Limb (tissue), 2 donors: ENCODE measurements around the gene DNAH6.
"Not testable (repeated sequence)": the region's sequence is repeated elsewhere in the genome, so short reads cannot be mapped to it uniquely, and the experiment has no call there.

Source experiments
- DNase-seq, 2 donors: peaks; one replicate each; pipeline ENCODE4 v3.0.0-alpha.2; 2016; ENCODE audit errors: extremely low spot score in 2 of 2

DNAH6 gene

DNA sequence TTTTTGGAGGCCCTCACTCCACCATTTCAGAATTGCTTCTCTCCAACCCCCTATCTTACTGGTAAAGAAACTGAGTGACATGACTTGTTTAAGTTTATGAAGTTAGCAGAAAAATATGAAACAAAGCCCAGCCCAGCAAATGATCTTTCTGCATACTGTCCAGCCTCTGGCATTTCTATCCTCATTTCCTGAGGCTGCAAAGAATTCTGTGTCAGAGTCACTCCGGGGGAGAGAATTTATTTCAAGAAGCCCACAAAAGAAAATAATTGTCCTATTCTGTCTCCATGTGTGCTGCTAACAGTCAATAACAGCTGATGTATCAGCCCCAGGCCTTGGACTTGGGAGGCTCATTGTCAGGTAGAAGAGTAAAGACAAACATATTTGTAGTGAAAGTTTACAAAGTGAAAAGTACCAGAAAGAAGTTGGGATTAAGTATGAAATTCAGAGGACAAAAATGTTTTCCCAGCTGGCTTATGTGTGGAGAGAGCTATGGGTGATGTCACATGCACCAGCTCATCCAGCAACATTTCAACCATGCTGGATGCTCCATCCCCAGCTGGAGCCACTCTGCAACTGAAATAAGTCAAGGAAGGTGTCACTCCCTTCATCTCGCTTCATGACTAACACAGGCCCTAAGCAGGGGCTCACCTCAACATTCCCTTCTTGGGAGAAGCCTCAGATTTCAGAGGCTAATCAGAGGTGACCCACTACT lies 322.3 kb downstream of the DNAH6 start:
- no peak for DNase-seq

DNA sequence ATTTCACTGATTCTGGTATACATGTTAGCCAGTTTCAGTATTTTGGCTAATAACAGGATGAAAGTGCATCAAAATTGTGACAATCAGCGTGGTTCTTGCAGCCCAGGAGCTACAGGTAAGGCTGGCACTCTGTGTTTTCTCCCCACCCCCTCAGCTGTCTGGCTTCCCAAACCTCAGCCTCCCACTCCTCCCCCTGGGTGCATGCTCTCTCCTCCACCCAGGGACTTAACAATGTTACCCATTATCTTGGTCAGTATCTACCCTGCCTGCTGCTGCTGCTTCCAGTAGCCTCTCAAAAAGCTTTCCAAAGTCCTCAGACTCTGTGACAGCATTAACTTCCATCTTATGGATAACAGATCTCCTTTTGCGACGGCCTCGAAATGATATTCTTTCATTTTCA lies 323.6 kb downstream of the DNAH6 start:
- no peak for DNase-seq

DNA sequence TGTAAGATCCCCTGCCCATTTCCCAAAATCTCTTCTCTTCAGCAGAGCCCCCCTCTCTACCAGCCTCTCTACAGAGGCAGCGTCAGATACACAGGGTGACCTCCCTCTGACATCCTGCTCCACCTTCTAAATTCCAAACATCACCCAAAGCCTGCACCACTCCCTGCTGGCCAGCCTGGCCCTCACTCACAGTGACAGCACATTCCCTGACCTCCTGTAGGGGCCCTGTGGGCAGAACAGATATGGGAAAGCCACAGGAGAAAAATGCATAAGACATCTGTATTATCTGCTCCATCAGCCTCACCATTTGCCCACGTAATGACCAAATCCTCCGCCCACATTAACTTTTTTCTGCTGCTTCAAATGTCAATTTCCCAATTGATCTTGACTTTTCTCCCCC lies 324.0 kb downstream of the DNAH6 start:
- no peak for DNase-seq

DNA sequence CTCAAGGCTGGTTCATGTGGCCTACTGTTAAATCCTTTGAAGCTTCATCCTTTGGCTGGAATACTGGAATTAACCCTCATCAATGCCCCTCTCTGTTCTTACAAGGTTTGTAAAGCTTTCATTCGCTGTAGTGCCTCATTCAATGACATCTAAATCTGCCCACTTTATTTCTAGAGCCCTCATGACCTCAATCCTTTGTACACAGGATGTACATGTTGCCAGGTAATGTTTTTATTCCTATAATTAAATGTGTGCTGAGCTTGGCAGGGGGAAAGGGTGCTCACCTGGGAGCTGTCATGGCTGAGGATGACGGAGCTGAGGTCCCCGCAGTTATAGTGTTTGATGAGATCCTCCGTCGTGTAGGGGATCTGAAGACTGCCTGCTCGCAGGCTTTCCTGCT lies 325.3 kb downstream of the DNAH6 start:
- no peak for DNase-seq

DNA sequence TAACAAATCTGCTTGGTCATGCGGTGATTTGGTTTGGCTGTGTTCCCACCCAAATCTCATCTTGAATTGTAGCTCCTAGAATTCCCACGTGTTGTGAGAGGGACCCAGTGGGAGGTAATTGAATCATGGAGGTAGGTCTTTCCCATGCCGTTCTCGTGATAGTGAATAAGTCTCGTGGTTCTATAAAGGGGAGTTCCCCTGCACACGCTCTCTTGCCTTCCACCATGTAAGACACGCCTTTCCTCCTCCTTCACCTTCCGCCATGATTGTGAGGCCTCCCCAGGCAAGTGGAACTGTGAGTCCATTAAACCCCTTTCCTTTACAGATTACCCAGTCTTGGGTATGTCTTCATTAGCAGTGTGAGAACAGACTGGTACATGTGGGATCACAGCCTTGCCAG lies 327.8 kb downstream of the DNAH6 start:
- no peak for DNase-seq

- no peak for DNase-seq
Observed at GRCh38 chr2:84846041-84846663, 329.9 kb downstream of the DNAH6 start.

- no peak for DNase-seq
Observed at GRCh38 chr2:84846741-84847142, 330.4 kb downstream of the DNAH6 start.

- DNase-seq = no peak
Observed at GRCh38 chr2:84847326-84848050, 331.2 kb downstream of the DNAH6 start.

GRCh38 chr2:84849271-84849952 lies 333.1 kb downstream of the DNAH6 start:
- DNase-seq = no peak

GRCh38 chr2:84850471-84850870 lies 334.2 kb downstream of the DNAH6 start:
- no peak for DNase-seq

DNA sequence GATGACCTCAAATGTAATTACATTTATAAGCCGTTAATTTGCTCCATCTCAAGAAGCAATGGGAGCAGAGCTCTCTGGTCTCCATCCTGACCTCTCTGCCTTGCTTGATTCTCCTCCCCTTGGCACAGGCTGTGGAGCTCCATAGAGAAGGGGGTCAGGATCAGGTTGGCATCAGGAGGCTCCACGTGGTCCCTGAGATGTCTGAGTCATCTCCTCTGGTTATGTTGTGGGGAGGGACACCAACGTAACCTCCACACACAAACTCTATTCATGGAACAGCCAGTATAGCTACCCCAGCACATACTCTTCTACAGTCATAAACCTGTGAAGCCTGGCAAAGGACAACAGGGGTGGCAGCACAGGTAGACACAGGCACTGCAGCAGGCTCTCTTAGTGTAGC lies 335.6 kb downstream of the DNAH6 start:
- no peak for DNase-seq

GRCh38 chr2:84854850-84855249 lies 338.6 kb downstream of the DNAH6 start:
- DNase-seq = no peak

DNA sequence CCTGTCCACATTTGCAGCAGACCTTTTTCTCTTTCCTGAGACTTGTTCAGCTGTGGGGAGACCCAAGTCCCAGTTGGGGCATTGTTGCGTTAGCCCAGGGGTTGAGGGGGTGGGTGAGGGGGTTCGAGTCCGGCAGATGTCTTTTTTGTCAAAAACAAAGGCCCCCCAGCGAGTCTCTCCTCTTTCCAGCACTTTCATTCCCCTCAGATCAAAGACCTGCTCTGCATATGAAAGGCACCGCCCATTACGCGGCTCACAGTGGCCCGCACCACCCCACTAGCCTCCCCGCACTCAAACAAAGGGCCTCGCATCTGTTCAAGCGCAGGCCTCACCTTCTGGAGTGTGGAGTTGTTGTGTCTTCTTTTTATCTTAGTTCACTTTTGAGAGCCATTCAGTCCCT lies 339.4 kb downstream of the DNAH6 start:
- no peak for DNase-seq

DNA sequence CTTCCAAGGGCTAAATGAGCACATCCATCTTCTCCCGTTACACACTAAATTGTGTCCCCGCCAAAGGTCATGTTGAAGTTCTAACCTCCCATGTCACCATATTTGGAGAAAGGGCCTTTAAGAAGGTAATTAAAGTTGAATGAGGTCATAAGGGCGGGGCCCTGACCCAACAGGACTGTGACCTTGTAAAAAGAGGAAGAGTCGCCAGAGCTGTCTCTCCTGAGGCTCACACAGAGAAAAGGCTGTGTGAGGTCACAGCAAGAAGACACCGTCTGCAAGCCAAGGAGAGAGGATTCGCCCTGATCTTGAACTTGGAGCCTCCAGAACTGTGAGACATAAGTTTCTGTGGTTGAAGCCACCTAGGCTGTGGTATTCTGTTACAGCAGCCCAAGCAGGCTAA lies 340.5 kb downstream of the DNAH6 start:
- no peak for DNase-seq

GRCh38 chr2:84857566-84857965 lies 341.3 kb downstream of the DNAH6 start:
- no peak for DNase-seq

DNA sequence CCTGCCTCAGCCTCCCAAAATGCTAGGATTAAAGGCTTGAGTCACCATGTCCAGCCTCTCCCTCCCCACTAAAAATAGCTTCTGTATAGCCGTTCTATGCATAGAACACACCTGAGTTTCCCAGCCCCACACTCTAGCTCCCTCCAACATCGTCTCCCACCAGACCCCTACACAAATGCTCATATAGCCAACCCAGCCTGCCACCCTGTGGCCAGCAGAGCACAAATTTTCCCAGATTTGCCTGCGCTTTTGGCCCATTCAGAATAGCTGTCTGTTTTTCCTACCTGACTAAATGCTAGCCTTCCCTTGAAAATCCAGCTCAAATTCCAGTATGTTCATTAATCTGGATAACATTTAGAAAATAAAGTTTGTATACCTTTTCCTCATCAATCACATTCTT lies 341.8 kb downstream of the DNAH6 start:
- no peak for DNase-seq

DNA sequence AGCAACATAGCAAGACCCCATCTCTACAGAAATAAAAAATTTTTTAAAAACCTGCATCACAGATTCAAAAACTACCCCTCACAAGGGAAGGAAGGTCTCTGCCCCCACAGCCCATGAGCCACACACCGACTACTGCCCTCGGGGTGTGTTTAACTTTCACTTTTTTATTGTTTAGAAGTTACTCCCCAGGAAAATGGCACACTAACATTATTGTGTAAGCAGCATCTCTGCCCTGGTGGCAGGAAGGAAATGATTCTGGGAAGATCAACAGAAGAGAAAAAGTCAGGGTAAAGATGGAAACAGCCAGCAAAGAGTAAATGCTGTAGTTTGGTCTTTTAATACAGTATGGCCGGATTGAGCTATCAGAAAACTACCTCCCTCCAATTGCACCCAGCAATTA lies 342.6 kb downstream of the DNAH6 start:
- DNase-seq = no peak

GRCh38 chr2:84861539-84861938 lies 345.2 kb downstream of the DNAH6 start:
- no peak for DNase-seq

GRCh38 chr2:84862006-84862405 lies 345.7 kb downstream of the DNAH6 start:
- DNase-seq = no peak

DNA sequence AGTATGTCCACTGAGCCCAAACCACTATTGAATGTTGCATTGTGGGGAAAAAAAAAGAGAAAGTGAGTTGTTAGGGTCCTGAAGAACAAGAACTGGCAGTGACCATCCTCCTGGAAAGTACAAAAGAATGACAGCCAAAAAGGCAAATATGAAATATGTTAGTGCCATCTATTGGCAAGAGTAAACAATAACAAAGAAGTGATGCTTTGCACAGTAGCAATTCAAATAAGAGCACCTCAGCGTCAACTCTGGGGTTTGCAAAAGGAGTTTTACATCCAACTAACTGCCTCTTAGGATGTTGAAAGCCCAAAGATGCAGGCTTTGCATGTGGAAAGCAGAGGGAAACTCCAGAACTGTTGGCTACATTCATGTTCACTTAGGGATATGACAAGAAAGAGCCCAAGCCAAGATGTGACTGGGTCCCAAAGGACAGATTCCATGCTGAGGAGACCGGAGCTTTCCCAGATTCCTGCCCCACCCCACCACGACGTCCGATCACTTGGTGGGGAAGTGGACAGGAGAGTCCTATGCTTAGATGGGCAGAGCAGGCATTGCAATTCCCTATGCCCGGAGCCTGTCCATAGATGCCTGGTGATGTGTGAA lies 349.0 kb downstream of the DNAH6 start:
- DNase-seq = no peak

- DNase-seq = no peak
Observed at GRCh38 chr2:84866122-84866521, 349.8 kb downstream of the DNAH6 start.

DNA sequence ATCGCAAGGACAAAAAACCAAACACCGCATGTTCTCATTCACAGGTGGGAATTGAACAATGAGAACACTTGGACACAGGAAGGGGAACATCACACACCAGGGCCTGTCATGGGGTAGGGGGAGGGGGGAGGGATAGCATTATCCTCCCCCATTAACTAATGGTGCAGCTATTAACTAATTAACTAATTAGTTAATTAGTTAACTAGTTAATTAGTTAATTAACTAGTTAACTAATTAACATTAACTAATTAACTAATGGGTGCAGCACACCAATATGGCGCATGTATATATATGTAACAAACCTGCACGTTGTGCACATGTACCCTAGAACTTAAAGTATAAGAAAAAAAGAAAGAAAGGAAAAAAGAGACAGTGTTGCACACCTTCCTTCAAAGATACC lies 352.0 kb downstream of the DNAH6 start:
- DNase-seq = not testable (repeated sequence)
